Stimulated activated CD8-positive, alpha-beta memory T cell treated with anti-CD3 and anti-CD28 coated beads, Interleukin-15, amount 100 ng/mL, for 24 hours (primary cell): ENCODE results near the gene NELL2.
"Not testable (repeated sequence)": the region's sequence is repeated elsewhere in the genome, so short reads cannot be mapped to it uniquely, and the experiment has no call there.

Experiments used
- DNase-seq: peaks from one replicate; pipeline ENCODE4 v3.0.0-alpha.2; 2020; ENCODE audit warnings: low read depth

The NELL2 gene

DNA sequence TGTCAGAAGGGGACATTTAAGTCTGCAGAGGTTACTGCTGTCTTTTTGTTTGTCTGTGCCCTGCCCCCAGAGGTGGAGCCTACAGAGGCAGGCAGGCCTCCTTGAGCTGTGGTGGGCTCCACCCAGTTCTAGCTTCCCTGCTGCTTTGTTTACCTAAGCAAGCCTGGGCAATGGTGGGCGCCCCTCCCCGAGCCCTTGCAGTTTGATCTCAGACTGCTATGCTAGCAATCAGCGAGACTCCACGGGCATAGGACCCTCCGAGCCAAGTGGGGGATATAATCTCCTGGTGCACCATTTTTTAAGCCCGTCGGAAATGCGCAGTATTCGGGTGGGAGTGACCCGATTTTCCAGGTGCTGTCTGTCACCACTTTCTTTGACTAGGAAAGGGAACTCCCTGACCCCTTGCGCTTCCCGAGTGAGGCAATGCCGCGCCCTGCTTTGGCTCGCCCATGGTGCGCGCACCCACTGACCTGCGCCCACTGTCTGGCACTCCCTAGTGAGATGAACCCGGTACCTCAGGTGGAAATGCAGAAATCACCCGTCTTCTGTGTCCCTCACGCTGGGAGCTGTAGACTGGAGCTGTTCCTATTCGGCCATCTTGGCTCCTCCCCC lies 189.2 kb downstream of the NELL2 start:
- not testable (repeated sequence) for DNase-seq

DNA sequence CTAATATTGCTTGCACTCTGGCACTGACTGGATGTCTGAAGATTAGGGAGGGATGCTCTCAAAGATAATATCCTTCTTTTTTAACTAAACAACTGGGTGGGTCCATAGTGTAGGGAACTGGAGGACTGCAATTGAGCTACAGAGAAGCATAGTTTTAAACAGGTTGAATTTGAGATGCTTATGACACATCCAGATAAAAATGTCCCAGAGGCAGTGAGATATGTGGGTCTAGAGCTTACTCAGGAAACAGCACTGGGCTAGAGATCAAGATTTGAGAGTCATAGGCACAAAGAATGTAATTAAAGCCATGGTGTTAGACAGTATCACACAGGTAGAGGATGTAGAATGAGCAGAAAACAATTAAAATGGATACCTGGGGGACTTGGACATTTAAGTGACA lies 198.4 kb downstream of the NELL2 start:
- no peak for DNase-seq

DNA sequence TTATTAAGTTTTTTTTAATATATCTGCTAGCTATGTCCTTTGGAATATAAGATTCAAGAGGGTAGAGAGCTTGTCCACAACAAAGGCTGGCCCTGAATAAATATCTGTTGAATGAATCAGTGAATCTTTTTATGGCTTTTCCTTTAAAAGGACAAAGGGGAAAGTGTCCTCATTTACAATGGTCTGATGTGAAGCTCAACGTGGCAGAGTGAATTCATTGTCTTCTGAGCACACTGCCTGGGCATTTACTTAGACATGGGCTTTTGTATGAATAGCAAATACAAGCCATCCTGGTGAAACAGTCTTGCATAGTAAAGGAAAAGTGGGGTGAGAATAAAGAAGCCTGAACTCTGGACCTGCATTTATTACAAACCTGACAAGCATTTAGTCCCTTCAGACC lies 201.2 kb downstream of the NELL2 start:
- DNase-seq: no peak

DNA sequence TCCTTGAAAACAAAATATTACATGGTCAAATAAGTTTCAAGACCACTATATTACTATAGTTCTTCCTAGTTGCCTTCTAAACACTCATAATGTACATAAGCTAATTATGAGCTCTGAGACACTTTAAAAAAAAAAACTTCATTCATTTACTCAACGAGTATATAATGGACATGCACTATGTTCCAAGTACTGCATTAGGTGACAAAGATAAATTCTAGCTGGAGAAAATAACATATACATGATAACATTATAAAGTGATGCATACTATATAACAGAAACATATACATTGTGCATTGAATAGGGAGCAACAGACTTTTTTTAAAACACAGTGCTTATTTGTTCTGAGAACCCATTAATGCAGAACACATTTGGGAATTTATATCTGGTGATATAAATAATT lies 202.3 kb downstream of the NELL2 start:
- no peak for DNase-seq

DNA sequence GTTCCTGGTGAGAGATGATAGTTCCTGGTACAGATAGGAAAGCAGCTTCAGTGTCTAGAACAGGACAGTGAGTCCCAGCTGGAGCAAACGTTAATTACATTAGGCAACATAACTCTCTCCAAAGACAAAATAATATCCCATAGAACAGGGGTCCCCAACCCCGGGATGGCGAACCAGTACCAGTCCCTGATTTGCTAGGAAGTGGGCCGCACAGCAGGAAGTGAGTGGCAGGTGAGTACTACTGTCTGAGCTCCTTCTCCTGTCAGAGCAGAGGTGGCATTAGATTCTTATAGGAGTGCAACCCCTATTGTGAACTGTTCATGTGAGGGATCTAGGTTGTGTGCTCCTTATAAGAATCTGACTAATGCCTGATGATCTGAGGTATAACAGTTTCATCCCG lies 204.1 kb downstream of the NELL2 start:
- no peak for DNase-seq

DNA sequence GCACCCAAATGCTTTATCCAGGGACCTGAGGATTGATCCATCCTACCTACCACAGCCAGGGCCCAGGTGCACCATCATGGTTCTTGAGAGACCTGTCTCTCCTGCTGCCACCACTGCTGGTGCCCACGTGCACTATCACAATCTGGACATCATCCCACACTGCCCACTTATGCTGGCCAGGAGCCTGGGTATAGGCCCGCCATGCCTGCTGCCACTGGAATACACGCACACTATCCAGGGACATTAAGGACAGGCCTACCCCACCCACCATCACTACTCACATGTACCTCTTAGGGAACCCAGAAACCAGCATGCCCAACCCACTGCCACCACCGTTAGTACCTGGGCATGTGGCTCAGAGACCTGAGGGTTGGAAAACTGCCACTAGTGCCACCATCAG lies 207.7 kb downstream of the NELL2 start:
- DNase-seq: no peak

DNA sequence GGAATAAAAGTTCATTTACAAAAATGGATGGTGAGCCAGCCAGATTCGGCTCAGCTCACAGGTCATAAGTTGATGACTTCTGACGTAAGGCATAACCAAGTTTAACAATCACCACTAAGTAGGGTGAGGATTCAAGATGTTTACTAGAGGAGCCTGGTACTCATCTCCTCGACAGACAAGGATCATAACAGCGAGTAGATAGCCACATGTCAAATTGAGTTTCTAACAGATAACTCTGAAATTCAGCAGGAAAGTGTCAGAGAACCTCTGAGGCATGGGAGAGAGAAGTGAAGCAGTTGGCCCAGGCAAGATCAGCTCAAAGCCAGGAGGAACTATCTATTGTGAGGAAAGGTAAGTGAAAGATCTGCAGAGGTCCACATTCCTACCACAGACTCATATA lies 208.7 kb downstream of the NELL2 start:
- no peak for DNase-seq

DNA sequence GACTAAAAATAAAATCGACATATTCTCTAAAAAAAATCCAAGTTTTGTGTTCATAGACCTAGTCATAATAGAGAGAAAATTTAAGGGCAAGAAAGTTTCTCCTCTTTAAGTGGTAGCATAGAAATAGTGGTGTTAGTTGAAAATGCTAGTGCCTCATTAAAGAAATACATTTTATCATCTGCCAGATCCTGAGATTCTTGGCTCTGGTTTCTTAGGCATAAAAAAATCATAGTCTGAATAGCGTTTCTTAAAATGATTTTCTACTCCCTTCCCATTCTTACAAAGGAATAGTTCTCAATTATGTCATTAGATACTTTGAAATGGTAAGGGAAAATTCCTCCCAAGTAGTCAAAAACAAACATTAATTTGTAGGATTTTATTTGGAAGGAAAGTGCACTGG lies 212.8 kb downstream of the NELL2 start:
- no peak for DNase-seq

DNA sequence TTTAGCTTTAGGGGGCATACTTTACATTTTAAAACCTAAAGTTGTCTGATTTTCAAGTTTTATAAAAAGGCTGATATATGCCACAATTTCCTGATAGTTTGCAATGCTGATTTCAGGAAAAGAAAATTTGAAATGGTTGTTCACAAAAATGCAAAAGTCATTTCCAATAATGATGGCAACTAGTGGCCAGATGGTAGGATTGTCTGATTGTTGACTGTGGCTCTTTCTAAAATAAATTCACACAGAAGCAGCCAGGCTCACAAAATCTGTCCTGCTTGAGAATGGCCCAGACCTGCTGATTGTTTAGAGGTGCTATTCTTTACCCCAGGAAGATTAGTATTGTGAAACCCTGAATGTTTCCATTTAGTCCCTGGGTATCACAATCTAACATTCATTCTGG lies 220.3 kb downstream of the NELL2 start:
- no peak for DNase-seq

DNA sequence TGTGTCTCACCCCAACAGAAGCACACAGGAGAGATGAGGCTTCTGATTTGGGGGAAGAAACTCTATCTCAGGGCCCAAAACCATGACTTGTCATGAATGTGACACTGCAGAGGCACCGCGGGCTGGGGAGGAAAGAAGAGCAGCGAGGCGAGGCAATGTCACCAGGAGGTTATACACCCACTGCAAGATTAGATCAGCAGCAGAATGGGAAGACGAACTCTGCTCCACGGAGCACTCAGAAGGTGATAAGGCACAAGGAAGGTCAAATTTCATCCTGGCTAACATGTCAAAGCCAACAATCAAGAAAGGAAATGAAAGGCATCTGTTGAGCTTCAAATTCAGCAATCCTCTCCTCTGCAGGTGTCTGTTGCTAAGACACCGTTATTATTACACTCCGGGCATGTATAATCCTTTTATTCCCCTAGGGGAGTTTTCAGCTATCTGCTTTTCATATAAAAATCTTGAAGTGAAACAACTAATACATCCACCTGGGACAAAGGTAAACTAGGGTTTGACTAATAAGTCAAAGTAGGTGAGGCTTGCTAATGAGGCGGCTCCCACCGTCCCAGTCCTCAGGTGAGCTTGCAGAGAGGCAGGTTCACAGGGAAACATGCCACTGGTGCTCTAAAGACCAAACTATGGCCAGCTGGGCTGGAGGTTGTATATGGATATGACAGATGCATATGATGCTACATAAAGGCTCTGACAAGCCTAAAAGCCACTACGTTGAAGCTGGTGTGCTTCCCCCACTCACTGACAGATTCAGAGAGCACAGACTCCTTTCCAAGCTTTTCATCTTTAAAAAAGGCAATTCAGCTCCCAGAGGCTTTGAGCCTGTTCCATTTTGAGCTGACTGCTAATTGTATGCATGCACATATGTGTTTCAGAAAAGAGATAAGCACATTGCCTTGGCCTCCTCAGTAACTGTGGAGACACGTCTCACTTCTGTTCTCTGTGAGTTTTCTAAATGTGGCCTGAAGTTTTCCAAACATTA lies 221.2 kb downstream of the NELL2 start:
- no peak for DNase-seq

DNA sequence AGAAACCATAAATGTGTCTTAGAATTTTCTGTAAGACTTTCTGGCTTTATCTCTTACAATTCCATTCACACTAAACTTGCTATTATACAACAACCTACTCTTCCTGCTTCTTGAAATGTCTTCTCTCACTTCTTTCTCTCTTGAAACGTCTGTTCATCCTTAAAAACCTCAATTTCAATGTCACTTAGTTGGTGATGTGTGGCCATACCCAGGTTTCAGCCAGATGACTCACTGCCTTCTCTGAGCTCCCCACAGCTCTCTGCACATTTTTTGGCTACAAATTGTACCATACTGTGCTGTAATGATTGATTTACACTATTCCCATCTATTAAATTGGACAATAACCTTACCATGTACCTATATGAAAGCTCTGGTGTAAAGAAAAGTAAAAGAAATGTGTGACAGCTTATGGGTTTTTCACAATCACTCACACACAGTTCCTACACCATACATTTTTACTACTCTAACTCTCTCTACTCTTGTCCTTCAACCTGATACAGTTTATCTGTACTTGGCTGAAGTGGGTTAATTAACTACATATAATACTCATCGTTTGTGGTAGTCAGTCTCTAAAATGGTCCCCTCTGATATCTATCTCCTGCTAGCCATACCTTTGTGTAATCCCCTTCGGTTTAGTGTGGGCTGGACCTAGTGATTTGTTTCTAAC lies 222.1 kb downstream of the NELL2 start:
- DNase-seq: no peak

DNA sequence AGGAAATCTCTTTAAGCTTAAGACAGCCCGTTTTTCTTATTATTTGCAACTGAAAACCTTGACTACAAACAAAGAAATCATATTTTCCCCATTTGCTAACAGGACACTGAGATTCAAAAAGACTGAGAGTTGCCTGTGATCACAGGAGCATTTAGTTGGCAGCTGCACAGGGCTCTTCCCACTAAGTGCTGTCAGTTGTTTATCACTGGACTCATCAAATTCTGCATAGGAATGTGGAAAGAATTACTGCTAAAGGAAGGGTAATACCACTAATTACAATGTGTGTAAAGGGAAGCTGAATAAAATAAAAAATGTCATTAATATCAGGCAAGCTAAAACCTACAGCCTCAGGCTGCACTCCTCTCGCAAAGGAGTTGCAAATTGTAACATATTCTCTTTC lies 226.4 kb downstream of the NELL2 start:
- DNase-seq: no peak

DNA sequence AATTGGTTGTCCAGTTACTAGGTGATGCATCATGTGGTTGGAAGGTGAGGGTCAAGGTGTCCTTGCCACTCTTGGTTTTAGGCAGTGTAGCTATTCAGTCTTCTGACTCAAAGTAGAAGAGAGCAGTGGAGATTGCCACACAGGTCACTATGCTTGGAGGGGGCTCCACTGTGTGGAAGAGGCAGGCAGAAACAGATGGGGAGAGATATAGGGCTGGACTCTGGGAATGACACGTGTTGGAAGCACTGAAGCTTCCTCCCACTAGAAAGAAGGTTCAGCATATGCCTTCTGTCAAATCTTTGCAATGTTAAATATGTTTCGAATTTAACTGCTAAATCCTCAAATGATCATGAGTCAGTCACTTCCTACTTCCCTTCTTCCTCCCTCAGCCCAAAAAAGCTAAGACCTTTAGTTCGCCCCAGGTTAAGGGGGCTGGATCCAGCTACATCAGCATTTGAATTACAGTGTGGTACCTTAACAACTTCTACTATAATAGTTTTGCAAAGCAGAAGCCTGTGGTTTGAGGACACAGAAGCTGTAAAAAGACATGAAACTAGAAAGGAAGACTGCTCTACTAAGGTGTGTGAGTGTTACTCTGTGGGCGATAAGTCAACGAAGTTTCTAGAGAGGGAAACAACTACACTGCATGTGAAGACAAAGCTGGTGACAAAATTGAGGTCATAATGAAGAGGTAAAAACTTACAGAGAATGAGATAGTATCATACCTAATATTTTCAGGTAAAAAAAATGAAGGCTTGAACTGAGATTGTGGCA lies 228.0 kb downstream of the NELL2 start:
- DNase-seq: no peak

DNA sequence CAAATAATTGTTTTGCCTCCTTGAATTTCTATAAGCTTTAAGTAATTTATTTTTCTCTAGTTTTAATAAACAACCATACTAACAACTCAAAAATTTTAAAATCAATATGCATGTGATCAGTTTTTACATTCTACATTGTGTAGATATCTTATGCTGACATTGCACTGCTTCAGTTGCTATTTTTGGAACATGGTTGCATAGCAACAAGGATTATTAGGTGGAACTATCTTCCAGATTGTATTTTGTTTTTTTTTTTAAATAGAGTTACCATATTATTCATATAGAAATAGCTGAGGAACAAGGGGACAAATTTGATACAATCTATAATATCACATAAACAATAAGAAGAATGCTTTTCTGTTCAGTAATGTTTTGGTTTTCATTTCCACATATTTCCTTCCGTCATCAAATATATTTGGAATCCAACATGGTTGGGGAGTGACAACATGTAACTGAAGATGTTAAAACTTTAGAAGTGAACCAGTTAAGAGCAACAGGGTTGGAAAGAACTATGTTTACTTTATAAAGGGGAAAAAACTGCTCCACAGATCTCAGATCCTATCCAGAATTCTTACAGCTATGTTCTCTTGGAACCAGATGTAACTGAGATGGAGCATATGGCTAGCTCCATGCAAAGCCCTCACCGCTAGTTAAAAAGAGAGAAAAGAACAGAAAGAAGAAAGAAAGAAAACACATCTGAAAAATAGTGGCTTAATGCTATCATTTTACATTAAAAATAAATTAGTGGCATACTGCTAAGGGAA lies 235.5 kb downstream of the NELL2 start:
- DNase-seq: no peak

DNA sequence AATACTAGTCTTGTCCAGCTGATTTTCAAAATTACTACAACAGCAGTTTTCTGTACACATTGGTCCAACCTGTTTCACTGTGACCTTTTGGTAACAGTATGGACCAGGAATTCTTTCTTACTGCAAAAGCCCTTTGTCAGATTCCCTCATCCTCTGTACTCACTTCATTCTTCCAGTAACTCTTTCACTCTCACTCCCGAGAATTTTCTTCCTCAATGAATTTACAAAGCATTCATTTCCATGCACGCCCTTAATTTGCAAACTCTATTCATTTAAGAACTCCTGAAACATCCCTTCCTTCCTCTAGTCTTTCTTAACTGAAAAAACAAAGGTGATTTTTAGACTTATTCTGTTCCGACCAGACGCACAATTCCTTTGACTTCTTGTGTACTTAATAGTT lies 238.2 kb downstream of the NELL2 start:
- no peak for DNase-seq

DNA sequence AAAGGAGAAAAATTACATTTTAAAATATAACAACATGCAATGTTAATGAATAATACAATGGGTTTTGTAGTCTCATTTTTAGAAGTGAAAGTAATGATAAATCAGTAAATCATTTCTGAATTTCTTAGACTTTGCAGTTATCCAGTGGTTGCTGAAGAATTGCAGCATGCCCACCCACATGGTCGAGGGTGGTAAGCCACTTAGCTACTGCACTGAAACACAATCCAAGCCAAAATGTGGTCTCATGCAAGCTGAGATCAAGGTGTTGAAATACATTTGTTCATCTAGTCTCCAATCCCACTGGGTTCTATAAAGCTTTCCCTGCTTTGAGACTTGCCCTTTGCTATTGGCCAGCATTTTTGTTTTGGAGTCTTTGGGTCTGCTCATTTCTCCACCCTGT lies 247.9 kb downstream of the NELL2 start:
- DNase-seq: no peak

DNA sequence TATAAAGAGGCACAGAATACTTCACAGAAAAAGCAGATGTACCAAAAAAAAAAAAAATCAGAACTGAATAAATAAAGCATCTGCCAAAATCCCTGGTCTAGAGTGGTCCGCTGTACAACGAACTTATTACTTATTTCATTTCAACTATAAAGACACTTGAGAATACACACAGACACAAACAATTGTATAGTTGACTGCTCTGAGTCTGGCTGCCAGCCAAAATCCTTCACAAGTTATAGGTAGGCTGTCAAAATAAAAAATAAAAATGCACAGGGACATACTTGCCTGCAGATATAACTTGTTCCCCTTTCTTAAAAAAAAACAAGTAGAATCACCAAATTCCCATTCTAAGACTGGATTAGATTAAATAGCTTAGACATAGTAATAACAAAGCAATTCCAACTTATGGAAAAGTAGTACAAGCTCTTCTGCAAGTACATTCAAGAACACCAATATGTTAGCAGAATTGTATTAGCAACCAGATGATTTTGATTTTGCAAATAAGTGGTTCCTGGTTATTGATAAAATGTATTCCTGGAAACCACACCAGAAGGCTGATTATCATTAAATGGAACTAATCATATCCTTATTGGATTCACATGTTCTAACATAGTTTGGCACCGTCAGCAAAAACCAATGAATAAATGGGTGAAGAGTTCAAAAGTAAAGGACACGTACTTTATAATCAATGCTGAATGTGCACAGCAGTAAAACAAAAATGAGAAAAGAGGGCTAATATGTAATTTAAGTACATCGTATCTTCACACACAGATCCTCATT lies 248.5 kb downstream of the NELL2 start:
- DNase-seq: no peak

DNA sequence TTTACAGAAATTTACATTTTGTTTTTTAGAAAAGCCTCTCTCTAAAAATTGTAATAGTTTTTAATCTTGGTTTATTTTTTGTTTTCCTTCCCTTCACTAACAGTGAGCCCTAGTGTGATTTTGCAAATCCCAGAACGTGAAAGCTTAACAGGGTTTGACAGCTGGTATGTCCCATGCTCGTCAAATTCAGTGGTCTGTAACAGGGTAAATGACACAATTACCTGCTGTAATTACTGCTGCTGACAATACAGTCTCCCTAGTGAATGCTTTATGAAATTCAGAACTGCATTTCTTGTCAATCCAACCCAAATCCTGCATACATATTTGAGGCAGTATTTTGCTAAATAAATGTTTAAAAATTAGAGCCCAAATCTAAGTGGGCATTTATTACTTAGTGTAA lies 249.2 kb downstream of the NELL2 start:
- no peak for DNase-seq

DNA sequence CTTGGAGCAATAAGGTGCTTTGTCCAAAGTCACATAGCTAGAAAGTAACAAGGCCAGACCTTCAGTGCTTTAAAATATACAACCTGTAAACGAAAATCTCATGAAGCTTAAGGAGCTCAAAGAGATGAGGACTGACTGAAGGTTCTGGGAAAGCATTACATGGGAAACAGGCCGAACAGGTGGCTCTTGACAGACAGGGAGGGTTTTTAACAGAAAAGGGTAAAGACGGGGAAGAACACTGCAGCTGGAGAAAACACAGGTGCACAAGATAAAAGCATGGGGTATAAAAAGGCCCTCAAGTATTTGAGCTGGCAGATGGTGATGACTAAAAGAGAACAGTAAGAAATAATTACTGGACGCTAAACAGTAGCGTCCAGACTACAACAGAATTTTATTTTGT lies 257.2 kb downstream of the NELL2 start:
- DNase-seq: no peak

DNA sequence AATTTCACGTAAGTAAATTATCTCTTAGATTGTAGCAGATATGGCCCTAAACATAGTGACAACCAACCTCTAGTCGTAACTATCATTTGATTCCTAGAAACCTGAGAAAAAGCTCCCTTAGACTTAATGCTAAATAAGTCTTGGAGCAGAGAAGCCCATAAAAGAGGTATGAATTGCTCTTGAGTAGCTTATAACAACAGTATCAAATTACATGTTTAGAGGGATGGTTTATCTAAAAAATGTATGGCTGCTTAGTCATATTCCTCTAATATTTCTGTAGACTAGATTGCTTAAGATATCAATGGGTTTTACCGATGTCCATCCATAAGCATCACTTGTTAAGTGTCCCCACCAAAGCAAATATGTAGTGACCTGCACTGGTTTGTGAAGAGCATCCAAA lies 259.7 kb downstream of the NELL2 start:
- no peak for DNase-seq

DNA sequence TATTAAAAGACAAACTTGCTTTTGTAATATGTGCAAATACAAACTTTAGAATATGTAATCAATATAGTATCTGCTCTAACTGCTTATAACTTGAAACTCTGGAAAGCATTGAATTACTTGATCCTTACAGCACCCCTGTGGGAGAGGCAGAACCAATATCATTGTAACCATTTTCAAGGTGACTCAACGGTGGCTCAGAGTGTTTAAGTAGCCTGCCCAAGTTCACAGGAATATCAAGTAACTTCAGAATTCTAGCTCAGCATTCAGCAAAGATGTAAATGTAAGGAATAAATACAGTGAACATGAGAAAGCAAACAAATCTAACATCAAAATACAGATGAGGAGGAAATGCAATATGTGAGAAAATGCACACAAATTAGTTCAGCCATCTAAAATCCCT lies 264.6 kb downstream of the NELL2 start:
- DNase-seq: no peak
